HuH-7.5 (cell line): ENCODE data around the gene SELENOS.

Experiments
- DNase-seq: peaks from one replicate; pipeline ENCODE4 v3.0.0; 2011; ENCODE audit warnings: low spot score

SELENOS gene

DNA sequence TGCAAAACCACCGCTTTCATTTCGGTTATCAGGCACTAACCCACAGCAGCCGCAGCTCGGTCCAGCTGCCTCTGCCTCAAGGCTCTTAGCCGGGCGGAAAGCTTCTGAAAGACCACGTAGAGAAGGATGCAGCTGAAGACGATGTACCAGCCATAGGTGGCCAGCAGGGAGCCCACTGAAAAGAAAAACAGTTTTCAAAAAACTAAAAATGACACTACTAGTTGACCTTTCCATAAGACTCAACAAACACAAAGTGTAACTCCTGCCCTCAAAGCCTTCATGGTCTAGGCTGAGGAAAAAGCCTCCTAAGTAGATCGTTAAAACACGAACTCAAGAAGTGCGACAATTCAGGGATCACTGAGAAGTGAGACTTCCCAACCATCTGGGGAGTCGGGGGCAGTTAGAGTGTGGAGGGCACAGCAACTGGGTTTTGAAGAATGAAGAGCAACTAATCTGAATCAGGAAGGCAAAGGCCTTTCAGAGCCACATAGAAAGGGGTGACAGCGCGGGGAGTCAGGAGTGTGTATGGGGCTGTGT is 716 bp downstream of the SELENOS start:
- no peak for DNase-seq

DNA sequence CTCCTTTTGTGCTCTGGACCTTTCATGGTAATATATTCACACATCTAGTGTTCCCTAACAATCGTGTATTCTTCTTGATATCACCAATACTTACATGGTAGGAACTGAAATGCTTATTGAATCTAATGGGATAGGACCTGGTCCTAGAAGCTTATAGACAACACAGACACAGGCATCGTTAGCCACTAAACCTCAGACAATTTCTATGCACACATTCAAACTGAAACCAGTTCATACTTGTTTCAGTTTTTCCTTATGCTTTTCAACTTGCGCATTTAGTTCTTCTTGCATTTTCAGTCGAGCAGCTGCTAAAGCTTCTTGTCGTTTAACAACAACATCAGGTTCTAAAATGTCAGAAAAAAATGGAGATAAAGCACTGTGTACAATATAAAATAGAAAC is 2.3 kb downstream of the SELENOS start:
- DNase-seq = no peak

DNA sequence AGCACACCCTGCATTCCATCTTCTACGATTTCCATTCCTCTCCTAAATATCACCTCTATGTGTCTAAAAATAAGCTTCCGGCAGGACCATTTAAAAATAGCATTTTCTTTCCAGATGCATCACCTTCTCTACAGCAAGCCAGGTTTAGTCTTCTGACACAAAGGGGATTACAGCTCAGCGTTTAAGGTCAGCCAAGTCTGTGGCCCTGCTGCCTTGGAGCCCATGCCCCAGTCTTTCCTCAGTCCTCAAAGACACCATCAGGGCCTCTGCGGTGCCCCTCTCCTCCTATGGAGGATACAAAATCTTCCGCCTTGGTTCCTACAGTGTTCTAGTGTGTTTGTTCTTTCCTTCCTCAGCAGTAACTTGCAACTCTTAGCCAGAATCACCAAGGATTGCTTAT is 3.8 kb downstream of the SELENOS start:
- DNase-seq = no peak

GRCh38 chr15:101272584-101272983 is 4.7 kb downstream of the SELENOS start:
- DNase-seq = no peak

GRCh38 chr15:101269479-101270223 is 7.6 kb downstream of the SELENOS start:
- no peak for DNase-seq

GRCh38 chr15:101267320-101268104 is 9.8 kb downstream of the SELENOS start:
- DNase-seq = no peak

DNA sequence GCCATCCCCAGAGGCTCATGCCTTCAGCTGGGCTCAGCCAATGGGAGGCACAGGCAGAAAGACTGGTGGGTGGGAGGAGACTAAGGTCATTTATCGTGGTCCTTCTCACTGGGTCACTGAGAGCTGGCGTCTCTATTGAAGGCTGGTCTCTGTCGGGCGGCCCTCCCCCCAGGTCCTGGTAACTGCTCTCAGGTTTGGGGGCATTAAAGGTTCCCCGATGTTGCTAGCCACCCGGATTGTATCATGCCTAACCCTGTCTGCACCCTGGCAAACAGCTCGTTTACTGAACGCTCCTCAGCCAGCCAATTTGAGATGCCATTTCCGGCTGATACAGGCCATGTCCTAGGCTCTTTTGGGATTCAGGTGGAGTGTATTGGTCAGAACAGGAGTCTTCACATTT is 10.5 kb downstream of the SELENOS start:
- no peak for DNase-seq

DNA sequence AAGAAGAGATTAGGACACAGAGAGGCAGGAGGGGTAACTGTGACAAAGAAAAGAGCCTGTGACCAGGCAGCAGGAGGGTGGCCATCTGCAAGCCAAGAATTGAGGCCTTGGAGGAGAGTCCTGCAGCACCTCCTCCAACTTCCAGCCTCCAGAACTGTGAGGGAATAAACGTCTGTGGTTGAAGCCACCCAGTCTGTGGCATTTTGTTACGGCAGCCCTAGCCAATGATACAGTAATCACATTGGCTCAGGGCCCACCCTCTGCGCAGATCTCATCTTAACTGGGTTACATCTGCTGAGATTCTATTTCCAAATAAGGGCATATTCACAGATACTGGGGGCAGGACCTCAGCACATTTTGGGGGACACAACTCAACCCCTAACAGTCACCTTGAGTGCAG is 11.3 kb downstream of the SELENOS start:
- DNase-seq = no peak

DNA sequence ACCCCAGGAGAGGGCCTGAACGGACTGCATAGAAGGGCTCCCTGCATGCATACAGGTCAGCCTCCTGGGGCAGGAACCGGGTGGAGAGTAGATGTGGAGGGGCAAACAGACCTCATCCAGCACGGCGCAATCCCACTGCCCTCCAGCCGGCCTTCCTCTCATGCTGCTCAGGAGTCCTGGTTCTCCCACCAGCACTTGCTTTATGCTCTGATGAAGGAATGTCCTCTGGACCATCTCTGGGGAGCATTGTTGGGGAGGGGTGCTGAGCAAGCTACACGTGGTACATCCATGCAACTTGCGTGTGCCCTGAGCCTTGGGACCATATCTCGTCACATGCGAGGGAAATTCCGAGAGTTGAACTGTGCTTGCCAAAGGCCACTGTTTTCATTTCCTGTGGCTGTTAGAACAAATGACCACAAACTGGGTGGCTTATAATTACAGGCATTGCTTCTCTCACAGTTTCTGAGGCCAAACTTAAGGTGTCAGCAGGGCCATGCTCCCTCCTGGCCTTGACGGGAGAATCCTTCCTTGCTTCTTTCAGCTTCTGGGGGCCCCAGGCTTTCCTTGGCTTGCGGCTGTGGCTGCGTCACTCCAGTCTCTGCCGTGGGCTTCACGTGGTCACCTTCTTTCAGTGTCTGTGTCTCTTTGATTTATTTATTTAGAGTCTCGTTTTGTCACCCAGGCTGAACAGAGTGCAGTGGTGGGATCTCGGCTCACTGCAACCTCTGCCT is 12.2 kb downstream of the SELENOS start:
- no peak for DNase-seq

DNA sequence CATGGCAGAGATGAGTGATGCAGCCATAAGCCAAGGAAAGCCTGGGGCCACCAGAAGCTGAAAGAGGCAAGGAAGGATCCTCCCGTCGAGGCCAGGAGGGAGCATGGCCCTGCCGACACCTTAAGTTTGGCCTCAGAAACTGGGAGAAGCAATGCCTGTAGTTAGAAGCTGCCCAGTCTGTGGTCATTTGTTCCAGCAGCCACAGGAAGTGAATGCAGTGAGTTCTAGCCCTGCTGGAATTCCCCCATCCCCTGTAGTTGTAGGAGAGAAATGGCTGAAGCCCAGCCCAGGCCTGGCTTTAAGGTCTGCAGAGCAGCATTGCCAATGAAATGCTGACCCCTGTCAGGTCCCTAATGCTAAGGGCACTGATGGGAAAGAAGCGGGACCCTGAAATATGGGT is 13.3 kb downstream of the SELENOS start:
- DNase-seq = no peak

- DNase-seq = no peak
Observed at GRCh38 chr15:101262551-101262950, 14.7 kb downstream of the SELENOS start.

- peak; percentile 61 for DNase-seq
Observed at GRCh38 chr15:101258238-101259144, 18.8 kb downstream of the SELENOS start.

GRCh38 chr15:101256757-101257156 is 20.5 kb downstream of the SELENOS start:
- DNase-seq = no peak

GRCh38 chr15:101255615-101256241 is 21.6 kb downstream of the SELENOS start:
- DNase-seq = no peak

GRCh38 chr15:101255051-101255395 is 22.3 kb downstream of the SELENOS start:
- DNase-seq = no peak

GRCh38 chr15:101254157-101255050 is 22.9 kb downstream of the SELENOS start:
- DNase-seq = no peak

- DNase-seq = no peak
Observed at GRCh38 chr15:101252836-101253235, 24.4 kb downstream of the SELENOS start.

DNA sequence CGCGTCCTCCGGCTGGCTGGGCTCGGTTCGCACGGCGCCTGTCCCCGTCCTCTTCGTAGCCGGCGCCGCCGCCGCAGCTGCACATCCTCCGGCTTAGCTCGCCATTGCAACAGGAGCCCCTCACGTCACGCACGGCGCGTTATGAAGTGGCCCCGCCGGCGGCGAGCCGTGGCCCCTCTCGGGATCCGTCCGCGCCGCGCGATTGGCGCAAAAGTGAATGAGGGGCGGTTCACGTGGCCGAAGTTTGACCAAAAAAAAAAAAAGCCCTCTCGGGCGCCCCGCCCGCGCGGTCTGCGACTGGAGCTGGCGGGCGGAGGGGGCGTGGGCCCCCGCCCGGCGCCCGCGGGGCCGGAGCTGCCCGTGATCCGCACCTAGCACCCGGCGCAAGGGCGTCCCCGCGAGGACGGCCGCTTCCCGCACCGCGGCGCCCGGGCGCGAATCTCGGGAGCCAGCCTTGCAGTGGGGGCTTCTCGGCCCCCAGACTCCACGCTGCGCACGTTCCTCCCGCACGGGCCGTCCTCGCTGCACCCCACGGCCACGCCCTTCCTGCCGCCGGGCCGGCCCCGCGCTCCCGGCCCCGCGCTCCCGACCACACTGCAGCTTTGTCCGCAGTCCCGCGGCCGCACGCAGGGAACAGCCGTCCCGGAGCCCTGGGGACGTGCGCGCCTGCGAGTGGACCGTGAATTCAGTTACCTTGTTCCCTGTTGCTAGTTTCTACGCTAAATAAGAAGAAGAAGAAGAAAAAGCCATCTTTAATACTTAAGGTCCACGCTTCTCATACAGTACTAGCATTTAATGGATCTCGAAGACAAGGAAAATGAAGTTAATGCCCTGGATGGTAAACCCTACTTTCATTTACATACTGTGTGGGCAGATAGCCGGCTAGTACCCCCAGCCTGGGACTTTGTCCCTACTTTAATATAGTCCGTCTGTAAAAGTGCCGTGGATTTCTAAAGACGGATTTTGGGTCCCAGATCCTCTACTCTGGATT is 25.2 kb downstream of the SELENOS start, which contains the start of gene CHSY1:
Gene CHSY1 (minus strand): TSS at position 219 of the 991 bp plus-strand sequence. CDS start 592 bp downstream, outside the sequence.
- DNase-seq = peak; percentile 89
